HepG2 (cell line): ENCODE measurements around the gene BST2. TPM values are rescaled to one million over a fixed set of nuclear protein-coding genes. Genes with fewer than 3 reads are reported as not detected.

ENCODE experiments used
- CREM ChIP-seq, 2 experiments: sonication (generic) in 1 of 2; formaldehyde crosslinking in 1 of 2; IDR thresholded peaks; 2 replicates each; pipeline versions ENCODE4 v1.4.0 to v1.6.1; 2016 to 2020; ENCODE audit warnings: antibody characterized with exemption in 1 of 2, mild to moderate bottlenecking in 1 of 2, missing genetic modification reagents in 1 of 2
- DDIT3 ChIP-seq: sonication (generic); formaldehyde crosslinking; IDR thresholded peaks from 2 replicates; pipeline ENCODE4 v1.4.0; 2020; ENCODE audit warnings: mild to moderate bottlenecking, missing genetic modification reagents
- HMG20B ChIP-seq: conservative IDR thresholded peaks from 2 replicates; pipeline ENCODE4 v1.6.1; 2016; ENCODE audit warnings: missing genetic modification reagents, missing compliant biosample characterization
- NKX3-1 ChIP-seq: sonication (generic); formaldehyde crosslinking; IDR thresholded peaks from 2 replicates; pipeline ENCODE4 v1.5.0; 2020; ENCODE audit warnings: missing genetic modification reagents
- PAX8 ChIP-seq: sonication (generic); formaldehyde crosslinking; IDR thresholded peaks from 2 replicates; pipeline ENCODE4 v1.8.0; 2022; ENCODE audit warnings: mild to moderate bottlenecking, missing genetic modification reagents, borderline replicate concordance
- PLSCR1 ChIP-seq: sonication (generic); formaldehyde crosslinking; IDR thresholded peaks from 2 replicates; pipeline ENCODE4 v1.5.0; 2020; ENCODE audit warnings: missing genetic modification reagents, mild to moderate bottlenecking, borderline replicate concordance
- SATB2 ChIP-seq: sonication (generic); formaldehyde crosslinking; IDR thresholded peaks from 2 replicates; pipeline ENCODE4 v1.5.0; 2020; ENCODE audit warnings: missing genetic modification reagents
- SIN3A ChIP-seq: IDR thresholded peaks from 2 replicates; pipeline ENCODE4 v1.6.1; 2011; ENCODE audit warnings: low read depth, mild to moderate bottlenecking, control low read depth, low read length, borderline replicate concordance
- THYN1 ChIP-seq: sonication (generic); formaldehyde crosslinking; IDR thresholded peaks from 2 replicates; pipeline ENCODE4 v1.8.1; 2023; ENCODE audit warnings: low read depth, mild to moderate bottlenecking, moderate library complexity, missing genetic modification reagents, borderline replicate concordance
- XRCC5 ChIP-seq: fragments of 200-400 bp; formaldehyde crosslinking; optimal IDR thresholded peaks from 2 replicates; pipeline ENCODE3; 2017; ENCODE audit warnings: mild to moderate bottlenecking, low read length
- ZNF264 ChIP-seq: sonication (generic); formaldehyde crosslinking; IDR thresholded peaks from 2 replicates; pipeline ENCODE4 v1.4.0; 2020; ENCODE audit warnings: missing genetic modification reagents
- ZNF33B ChIP-seq: sonication (generic); formaldehyde crosslinking; IDR thresholded peaks from 2 replicates; pipeline ENCODE4 v1.5.1; 2020; ENCODE audit warnings: mild to moderate bottlenecking, missing genetic modification reagents
- ZNF432 ChIP-seq: sonication (generic); formaldehyde crosslinking; IDR thresholded peaks from 2 replicates; pipeline ENCODE4 v1.5.0; 2020; ENCODE audit warnings: missing genetic modification reagents, mild to moderate bottlenecking, borderline replicate concordance
- ZNF512 ChIP-seq: sonication (generic); formaldehyde crosslinking; IDR thresholded peaks from 2 replicates; pipeline ENCODE4 v1.4.0; 2020; ENCODE audit warnings: mild to moderate bottlenecking, missing genetic modification reagents
- ZNF543 ChIP-seq: sonication (generic); formaldehyde crosslinking; IDR thresholded peaks from 2 replicates; pipeline ENCODE4 v1.4.0; 2020; ENCODE audit warnings: mild to moderate bottlenecking, missing genetic modification reagents
- ZNF577 ChIP-seq: sonication (generic); formaldehyde crosslinking; IDR thresholded peaks from 2 replicates; pipeline ENCODE4 v1.4.0; 2020; ENCODE audit warnings: mild to moderate bottlenecking, low read depth, missing genetic modification reagents, borderline replicate concordance
- ZNF674 ChIP-seq: sonication (generic); formaldehyde crosslinking; IDR thresholded peaks from 2 replicates; pipeline ENCODE4 v1.5.0; 2020; ENCODE audit warnings: low read depth, mild to moderate bottlenecking, missing genetic modification reagents
- polyA plus RNA-seq, 8 experiments: library from polyadenylated mRNA; depleted of rRNA in 3 of 8; stranded (reverse) in 7 of 8; unstranded in 1 of 8; fragments of >200 nt; fragmentation: Illumina TruSeq in 4 of 8; extraction: Trizol in 4 of 8; gene quantifications; 2 replicates each; pipeline versions ENCODE4 v1.2.1 to v1.2.3, GENCODE V29; 2011 to 2016; ENCODE audit warnings: low read depth in 4 of 8, missing spikeins in 1 of 8, mixed read lengths in 1 of 8; ENCODE audit not compliant: insufficient read depth in 1 of 8
- total RNA-seq, 5 experiments: library from RNA; depleted of rRNA; stranded (reverse); fragments of >200 nt; fragmentation: Illumina TruSeq; extraction: Trizol; gene quantifications; 2 replicates each; pipeline ENCODE4 v1.2.3, GENCODE V29; 2016; ENCODE audit warnings: low read depth in 1 of 5
- TF ChIP-seq, protein P1 (sequence below): sonication (generic); formaldehyde crosslinking; IDR thresholded peaks from 2 replicates; pipeline ENCODE4 v1.4.0; 2020; ENCODE audit warnings: missing genetic modification reagents
- TF ChIP-seq, protein P2 (sequence below): sonication (generic); formaldehyde crosslinking; IDR thresholded peaks from 2 replicates; pipeline ENCODE4 v1.9.0; 2022; ENCODE audit warnings: missing genetic modification reagents, mild to moderate bottlenecking, borderline replicate concordance
- TF ChIP-seq, protein P3 (sequence below): sonication (generic); formaldehyde crosslinking; IDR thresholded peaks from 2 replicates; pipeline ENCODE4 v1.4.0; 2020; ENCODE audit warnings: low read depth, mild to moderate bottlenecking, missing genetic modification reagents

The BST2 gene
- total and polyA plus RNA-seq, 2 of the 13 experiments (the other 11 are each of a cell fraction or from before 2014, with no cell fraction given), result 58.8 to 93.8 TPM

GRCh38 chr19:17419621-17420474 lies 14.4 kb upstream of the BST2 start, which contains the start of gene MVB12A (continued):
- TF ChIP-seq HMG20B (CRISPR knock-in tag), result 0 out of 2 replicates have a peak, but pooled peaks have one; percentile 14
- peak; percentile 88; the same call in 1 of the 2 replicates for TF ChIP-seq PAX8 (CRISPR knock-in tag)
- TF ChIP-seq ZNF432 (CRISPR knock-in tag), result no peak
- peak; percentile 80 for TF ChIP-seq ZNF264 (CRISPR knock-in tag)
- TF ChIP-seq PLSCR1 (CRISPR knock-in tag), result no peak
- TF ChIP-seq SIN3A, result no peak
- peak; percentile 94 for TF ChIP-seq ZNF543 (CRISPR knock-in tag)
- TF ChIP-seq, protein P1, sequence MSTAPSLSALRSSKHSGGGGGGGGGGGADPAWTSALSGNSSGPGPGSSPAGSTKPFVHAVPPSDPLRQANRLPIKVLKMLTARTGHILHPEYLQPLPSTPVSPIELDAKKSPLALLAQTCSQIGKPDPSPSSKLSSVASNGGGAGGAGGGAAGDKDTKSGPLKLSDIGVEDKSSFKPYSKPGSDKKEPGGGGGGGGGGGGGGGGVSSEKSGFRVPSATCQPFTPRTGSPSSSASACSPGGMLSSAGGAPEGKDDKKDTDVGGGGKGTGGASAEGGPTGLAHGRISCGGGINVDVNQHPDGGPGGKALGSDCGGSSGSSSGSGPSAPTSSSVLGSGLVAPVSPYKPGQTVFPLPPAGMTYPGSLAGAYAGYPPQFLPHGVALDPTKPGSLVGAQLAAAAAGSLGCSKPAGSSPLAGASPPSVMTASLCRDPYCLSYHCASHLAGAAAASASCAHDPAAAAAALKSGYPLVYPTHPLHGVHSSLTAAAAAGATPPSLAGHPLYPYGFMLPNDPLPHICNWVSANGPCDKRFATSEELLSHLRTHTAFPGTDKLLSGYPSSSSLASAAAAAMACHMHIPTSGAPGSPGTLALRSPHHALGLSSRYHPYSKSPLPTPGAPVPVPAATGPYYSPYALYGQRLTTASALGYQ (CRISPR knock-in tag), result peak; percentile 64; the same call in 1 of the 2 replicates
- no peak for TF ChIP-seq ZNF33B (CRISPR knock-in tag)
- TF ChIP-seq SATB2 (CRISPR knock-in tag), result no peak
- TF ChIP-seq XRCC5, result no peak
- TF ChIP-seq ZNF512, result no peak
- no peak for TF ChIP-seq THYN1 (CRISPR knock-in tag)
- TF ChIP-seq, protein P2, sequence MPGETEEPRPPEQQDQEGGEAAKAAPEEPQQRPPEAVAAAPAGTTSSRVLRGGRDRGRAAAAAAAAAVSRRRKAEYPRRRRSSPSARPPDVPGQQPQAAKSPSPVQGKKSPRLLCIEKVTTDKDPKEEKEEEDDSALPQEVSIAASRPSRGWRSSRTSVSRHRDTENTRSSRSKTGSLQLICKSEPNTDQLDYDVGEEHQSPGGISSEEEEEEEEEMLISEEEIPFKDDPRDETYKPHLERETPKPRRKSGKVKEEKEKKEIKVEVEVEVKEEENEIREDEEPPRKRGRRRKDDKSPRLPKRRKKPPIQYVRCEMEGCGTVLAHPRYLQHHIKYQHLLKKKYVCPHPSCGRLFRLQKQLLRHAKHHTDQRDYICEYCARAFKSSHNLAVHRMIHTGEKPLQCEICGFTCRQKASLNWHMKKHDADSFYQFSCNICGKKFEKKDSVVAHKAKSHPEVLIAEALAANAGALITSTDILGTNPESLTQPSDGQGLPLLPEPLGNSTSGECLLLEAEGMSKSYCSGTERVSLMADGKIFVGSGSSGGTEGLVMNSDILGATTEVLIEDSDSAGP (CRISPR knock-in tag), result peak; percentile 68; the same call in 1 of the 2 replicates
- no peak for TF ChIP-seq ZNF577 (CRISPR knock-in tag)
- no peak for TF ChIP-seq ZNF674 (CRISPR knock-in tag)
- TF ChIP-seq CREM (IDR thresholded peaks at IDR 0.05), result peak; percentile 92
- no peak for TF ChIP-seq CREM (CRISPR knock-in tag; IDR thresholded peaks at IDR 0.05)
- TF ChIP-seq DDIT3 (CRISPR knock-in tag), result no peak
- TF ChIP-seq, protein P3, sequence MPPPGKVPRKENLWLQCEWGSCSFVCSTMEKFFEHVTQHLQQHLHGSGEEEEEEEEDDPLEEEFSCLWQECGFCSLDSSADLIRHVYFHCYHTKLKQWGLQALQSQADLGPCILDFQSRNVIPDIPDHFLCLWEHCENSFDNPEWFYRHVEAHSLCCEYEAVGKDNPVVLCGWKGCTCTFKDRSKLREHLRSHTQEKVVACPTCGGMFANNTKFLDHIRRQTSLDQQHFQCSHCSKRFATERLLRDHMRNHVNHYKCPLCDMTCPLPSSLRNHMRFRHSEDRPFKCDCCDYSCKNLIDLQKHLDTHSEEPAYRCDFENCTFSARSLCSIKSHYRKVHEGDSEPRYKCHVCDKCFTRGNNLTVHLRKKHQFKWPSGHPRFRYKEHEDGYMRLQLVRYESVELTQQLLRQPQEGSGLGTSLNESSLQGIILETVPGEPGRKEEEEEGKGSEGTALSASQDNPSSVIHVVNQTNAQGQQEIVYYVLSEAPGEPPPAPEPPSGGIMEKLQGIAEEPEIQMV (CRISPR knock-in tag), result no peak
- 0 out of 2 replicates have a peak, but pooled peaks have one; percentile 63 for TF ChIP-seq NKX3-1 (CRISPR knock-in tag)
